ENCODE results near the gene PDGFRB. TPM values are rescaled to one million over a fixed set of nuclear protein-coding genes. Genes with fewer than 3 reads are reported as not detected.

Gene PDGFRB
- polyA plus RNA-seq, 1 donor (not counting 4 experiments of a cell fraction or from before 2014, with no cell fraction given), result 0.14 TPM

DNA sequence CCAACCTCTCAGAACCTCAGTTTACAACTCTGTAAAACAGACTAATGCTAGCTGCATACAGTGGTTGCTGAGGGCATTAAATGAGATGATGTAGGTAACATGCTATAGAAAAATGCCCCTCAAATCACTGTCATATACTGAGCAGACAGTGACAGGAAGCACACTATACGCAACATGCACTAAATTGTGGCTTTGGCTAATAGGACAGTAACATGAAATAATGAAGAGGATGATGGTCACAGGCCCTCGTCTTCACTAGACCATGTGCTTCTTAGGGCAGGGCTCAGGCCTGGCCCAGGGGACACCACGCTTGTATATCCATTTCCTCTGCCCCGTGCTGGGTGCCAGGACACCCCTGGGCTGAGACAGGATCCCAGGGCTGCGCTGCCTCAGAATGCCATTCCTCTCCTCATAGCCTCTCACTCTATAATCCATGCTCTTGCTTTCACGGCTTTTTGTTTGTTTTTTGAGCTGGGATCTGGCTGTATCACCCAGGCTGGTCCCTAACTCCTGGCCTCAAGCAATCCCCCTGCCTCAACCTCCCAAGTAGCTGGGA, 88.2 kb downstream of the PDGFRB start:
- Histone ChIP-seq H3K9ac (ENCODE audit: control insufficient read depth, extremely low read depth, insufficient read depth, low read length) (no peak overlapping the region), H3K4me1 (ENCODE audit: control insufficient read depth, extremely low read depth, insufficient read depth, low read length) (peaks cover 8% of the 10 kb centered on the region), H3K27me3 (ENCODE audit: control insufficient read depth, extremely low read depth, insufficient read depth, low read length) (peaks cover 17% of the 10 kb centered on the region), H3K9me3 (ENCODE audit: control insufficient read depth, low read depth, low read length) (no peaks in the 10 kb centered on the region), H3K79me2 (ENCODE audit: control insufficient read depth, insufficient read depth, low read length) (no peaks in the 10 kb centered on the region), H3K4me3 (ENCODE audit: control insufficient read depth in 2 of 3, extremely low read depth in 1 of 3, insufficient read depth in 2 of 3, low read depth in 1 of 3, low read length in 3 of 3) (no peak overlapping the region), H4K20me1 (ENCODE audit: control insufficient read depth, extremely low read depth, insufficient read depth, low read length) (no peaks in the 10 kb centered on the region), H3K27ac (ENCODE audit: control insufficient read depth, insufficient read depth, low read length) (no peak overlapping the region), H3K36me3 (ENCODE audit: control insufficient read depth in 2 of 2, extremely low read depth in 1 of 2, insufficient read depth in 2 of 2, low read length in 2 of 2) (no peaks in the 10 kb centered on the region), H3K9me1 (ENCODE audit: control insufficient read depth, extremely low read depth, insufficient read depth, low read length) (no peaks in the 10 kb centered on the region), H3K4me2 (ENCODE audit: control insufficient read depth, extremely low read depth, insufficient read depth, low read depth, low read length) (no peak overlapping the region), H2AFZ (ENCODE audit: control insufficient read depth, low read length) (no peak overlapping the region)
- DNase-seq (ENCODE audit: low read depth, low spot score) (no peak), FAIRE-seq (no peak)
- no peak for TF ChIP-seq EZH2 (IDR thresholded peaks at IDR 0.05; ENCODE audit: low read length)
- TF ChIP-seq, protein P1, sequence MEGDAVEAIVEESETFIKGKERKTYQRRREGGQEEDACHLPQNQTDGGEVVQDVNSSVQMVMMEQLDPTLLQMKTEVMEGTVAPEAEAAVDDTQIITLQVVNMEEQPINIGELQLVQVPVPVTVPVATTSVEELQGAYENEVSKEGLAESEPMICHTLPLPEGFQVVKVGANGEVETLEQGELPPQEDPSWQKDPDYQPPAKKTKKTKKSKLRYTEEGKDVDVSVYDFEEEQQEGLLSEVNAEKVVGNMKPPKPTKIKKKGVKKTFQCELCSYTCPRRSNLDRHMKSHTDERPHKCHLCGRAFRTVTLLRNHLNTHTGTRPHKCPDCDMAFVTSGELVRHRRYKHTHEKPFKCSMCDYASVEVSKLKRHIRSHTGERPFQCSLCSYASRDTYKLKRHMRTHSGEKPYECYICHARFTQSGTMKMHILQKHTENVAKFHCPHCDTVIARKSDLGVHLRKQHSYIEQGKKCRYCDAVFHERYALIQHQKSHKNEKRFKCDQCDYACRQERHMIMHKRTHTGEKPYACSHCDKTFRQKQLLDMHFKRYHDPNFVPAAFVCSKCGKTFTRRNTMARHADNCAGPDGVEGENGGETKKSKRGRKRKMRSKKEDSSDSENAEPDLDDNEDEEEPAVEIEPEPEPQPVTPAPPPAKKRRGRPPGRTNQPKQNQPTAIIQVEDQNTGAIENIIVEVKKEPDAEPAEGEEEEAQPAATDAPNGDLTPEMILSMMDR (optimal IDR thresholded peaks at IDR 0.05 in 1 of 3, IDR thresholded peaks at IDR 0.05 in 1 of 3, conservative IDR thresholded peaks at IDR 0.05 in 1 of 3; ENCODE audit: extremely low read depth in 1 of 3, insufficient read depth in 2 of 3, low read length in 3 of 3), result no peak
- dilution Hi-C loops (cut with MboI; ENCODE audit: extremely low pct_ligation_motif_present, low sequenced_read_pairs), result no loop called here

DNA sequence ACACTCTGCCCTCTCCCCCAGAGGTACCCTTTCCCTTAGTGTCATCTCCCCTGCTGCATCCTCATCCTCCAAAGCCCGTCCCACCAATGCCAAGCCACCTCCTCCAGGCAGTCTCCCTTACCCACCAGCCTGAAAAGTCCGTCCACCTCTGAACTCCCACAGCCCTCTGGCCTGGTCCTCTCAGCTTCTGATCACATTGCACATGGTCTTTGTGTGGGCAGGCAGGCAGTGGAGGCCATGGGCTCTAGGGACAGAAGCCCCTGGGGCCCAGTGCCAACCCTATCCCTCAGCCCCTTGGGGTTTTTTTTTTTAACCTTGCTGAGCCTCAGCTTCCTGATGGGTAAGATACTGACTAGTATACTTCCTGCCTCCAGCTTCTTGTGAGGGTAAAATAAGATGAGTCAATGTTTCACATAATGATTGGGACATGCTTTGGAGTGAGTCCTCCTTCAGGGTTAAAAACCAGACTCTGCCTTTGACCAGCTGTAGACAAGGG, 88.7 kb downstream of the PDGFRB start:
- dilution Hi-C loops (cut with MboI; ENCODE audit: extremely low pct_ligation_motif_present, low sequenced_read_pairs), result no loop called here
- Histone ChIP-seq H3K9ac (ENCODE audit: control insufficient read depth, extremely low read depth, insufficient read depth, low read length) (no peak overlapping the region), H3K4me2 (ENCODE audit: control insufficient read depth, extremely low read depth, insufficient read depth, low read depth, low read length) (no peak overlapping the region), H3K36me3 (ENCODE audit: control insufficient read depth in 2 of 2, extremely low read depth in 1 of 2, insufficient read depth in 2 of 2, low read length in 2 of 2) (no peaks in the 10 kb centered on the region), H3K4me3 (ENCODE audit: control insufficient read depth in 2 of 3, extremely low read depth in 1 of 3, insufficient read depth in 2 of 3, low read depth in 1 of 3, low read length in 3 of 3) (no peak overlapping the region), H3K79me2 (ENCODE audit: control insufficient read depth, insufficient read depth, low read length) (no peaks in the 10 kb centered on the region), H4K20me1 (ENCODE audit: control insufficient read depth, extremely low read depth, insufficient read depth, low read length) (no peaks in the 10 kb centered on the region), H3K9me1 (ENCODE audit: control insufficient read depth, extremely low read depth, insufficient read depth, low read length) (no peaks in the 10 kb centered on the region), H3K4me1 (ENCODE audit: control insufficient read depth, extremely low read depth, insufficient read depth, low read length) (peaks cover 8% of the 10 kb centered on the region), H2AFZ (ENCODE audit: control insufficient read depth, low read length) (no peak overlapping the region), H3K27ac (ENCODE audit: control insufficient read depth, insufficient read depth, low read length) (no peak overlapping the region), H3K27me3 (ENCODE audit: control insufficient read depth, extremely low read depth, insufficient read depth, low read length) (peaks cover 17% of the 10 kb centered on the region), H3K9me3 (ENCODE audit: control insufficient read depth, low read depth, low read length) (no peaks in the 10 kb centered on the region)
- peak; percentile 56 for FAIRE-seq
- no peak for DNase-seq (ENCODE audit: low read depth, low spot score)
- TF ChIP-seq, protein P1 (optimal IDR thresholded peaks at IDR 0.05 in 1 of 3, IDR thresholded peaks at IDR 0.05 in 1 of 3, conservative IDR thresholded peaks at IDR 0.05 in 1 of 3; ENCODE audit: extremely low read depth in 1 of 3, insufficient read depth in 2 of 3, low read length in 3 of 3), result no peak
- no peak for TF ChIP-seq EZH2 (IDR thresholded peaks at IDR 0.05; ENCODE audit: low read length)
